GM21515 (cell line): ENCODE measurements around the gene CELF5.
"Not testable (repeated sequence)": the region's sequence is repeated elsewhere in the genome, so short reads cannot be mapped to it uniquely, and the experiment has no call there.

Source experiments
- ATAC-seq: cut with Tn5 transposase; IDR thresholded peaks from one replicate; pipeline ENCODE4 v1.9.1; 2021; ENCODE audit not compliant: unreplicated experiment

Gene CELF5

DNA sequence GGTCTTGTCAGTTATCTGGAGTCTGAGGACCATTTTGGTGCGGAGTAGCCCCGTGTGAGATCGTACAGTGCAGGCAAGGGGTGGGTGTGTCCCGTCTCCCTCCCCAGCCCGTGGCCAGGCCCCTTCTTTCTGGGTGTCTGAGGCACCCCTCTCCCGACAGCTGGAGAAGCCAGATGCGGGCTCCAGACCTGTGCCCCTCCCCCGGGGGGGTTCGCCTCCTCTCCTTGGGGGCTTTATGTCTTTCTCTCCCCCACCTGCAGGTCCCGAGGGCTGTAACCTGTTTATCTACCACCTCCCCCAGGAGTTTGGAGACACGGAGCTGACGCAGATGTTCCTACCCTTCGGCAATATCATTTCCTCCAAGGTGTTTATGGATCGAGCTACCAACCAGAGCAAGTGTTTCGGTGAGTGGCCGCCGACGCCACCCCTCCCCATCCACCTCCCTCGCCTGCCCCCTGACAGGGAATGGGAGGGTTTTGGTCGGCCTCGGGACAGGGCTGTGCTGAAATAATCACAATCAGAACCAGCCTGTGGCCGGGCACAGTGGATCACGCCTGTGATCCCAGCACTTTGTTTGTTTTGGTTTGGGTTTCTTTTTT lies 65.6 kb downstream of the CELF5 start:
- no peak for ATAC-seq

DNA sequence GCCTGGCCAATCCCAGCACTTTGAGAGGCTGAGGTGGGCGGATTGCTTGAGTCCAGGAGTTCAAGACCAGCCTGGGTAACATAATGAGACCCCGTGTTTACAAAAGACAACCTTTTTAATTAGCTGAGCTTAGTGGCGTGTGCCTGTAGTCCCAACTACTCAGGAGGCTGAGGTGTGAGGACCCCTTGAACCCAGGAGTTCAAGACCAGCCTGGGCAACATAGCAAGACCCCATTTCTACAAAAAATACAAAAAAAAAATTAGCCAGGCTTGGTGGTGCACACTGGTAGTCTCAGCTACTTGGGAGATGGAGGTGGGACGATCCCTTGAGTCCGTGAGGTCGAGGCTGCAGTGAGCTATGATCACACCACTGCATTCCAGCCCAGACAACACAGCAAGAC lies 66.4 kb downstream of the CELF5 start:
- ATAC-seq = not testable (repeated sequence)

DNA sequence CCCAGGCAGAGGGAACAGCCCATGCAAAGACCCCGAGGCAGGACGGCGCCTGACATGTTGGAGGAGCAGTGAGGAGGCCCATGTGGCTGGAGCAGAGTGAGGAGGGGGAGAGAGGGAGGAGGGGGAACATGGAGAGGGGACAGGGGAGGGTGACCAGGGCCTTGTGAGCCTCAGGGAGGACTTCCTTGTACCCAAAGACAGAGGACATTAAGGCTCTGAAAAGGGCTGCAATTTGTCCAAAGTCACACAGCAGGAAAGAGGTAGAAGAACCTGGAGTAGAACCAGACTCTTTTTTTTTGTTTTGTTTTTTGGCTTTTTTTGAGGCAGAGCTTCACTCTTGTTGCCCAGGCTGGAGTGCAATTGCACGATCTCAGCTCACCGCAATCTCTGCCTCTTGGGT lies 67.2 kb downstream of the CELF5 start:
- no peak for ATAC-seq

DNA sequence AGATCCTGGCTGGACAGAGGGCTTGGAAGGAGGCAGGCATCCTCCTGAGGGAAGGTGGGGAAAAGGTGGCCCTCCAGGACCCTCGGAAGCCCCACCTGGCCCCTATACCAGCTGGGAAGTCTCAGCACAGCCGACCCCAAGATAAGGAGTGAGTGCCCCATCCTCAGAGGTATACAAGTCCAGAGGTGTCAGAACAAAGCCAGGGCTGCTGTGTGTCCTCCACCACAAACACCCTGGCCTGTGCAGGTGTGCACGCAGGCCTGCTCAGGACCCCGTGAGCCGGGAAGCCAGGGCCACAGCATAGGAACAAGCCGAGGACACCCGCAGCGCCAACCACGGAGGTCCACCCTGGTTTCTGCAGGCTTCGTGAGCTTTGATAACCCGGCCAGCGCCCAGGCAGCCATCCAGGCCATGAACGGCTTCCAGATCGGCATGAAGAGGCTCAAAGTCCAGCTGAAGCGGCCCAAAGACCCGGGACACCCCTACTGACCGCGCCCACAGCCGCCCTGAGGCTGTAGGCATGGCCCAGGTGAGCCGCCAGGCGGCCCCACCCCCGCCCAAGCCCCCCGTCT lies 68.6 kb downstream of the CELF5 start:
- ATAC-seq = no peak

DNA sequence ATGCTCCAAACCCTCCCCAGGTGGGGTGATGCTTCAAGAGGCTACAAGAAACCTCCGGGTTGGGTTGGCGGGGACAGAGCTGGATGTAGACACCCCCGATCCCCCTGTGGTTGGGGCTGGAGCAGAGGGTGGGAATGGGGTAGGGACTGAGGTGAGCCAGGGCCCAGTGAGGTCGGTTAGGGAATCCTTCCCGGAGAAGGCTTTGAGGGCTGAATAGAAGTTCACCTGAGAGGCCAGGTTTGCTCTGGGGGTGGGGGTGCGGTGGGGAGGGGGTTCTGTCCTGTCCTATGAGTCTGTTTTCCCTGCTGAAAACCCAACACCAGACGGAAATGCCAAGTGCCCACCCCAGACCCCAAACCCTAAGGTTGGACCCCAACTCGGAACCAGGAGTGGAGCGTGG lies 69.1 kb downstream of the CELF5 start:
- no peak for ATAC-seq

DNA sequence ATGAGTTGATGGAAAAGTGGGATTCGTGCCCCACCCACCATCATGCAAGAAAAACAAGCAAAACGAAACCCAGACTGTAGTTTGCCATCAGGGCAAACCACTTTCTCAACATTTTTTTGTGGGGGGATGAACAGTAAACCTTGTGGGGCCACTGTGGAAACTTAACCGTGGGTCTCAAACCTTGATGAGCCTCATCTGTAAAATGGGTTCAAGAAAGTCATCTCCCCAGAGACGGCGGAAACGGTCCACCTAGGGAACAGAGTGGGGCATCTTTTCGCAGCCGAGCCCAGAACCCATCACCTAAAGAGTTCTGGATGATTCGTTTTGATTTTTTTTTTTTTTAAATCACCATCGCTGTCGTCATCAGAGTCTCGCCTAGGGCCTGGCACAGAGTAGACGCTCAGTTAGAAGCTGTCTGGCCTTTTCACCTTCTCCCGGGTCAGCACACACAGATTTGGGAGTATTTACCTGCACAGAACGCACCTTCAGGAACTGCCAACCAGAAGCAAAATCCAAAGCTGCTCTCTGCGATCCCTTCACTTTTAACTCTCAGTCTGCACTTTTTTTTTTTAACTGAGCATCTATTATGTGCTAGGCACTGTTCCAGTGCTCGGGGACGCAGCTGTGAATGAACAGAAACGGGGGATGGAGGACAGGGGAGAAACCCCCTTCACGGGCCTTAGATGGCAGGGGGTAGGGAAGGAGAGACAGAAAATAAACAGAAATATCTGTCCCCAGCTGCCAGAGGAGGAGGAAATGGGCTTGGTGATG lies 69.8 kb downstream of the CELF5 start:
- no peak for ATAC-seq

DNA sequence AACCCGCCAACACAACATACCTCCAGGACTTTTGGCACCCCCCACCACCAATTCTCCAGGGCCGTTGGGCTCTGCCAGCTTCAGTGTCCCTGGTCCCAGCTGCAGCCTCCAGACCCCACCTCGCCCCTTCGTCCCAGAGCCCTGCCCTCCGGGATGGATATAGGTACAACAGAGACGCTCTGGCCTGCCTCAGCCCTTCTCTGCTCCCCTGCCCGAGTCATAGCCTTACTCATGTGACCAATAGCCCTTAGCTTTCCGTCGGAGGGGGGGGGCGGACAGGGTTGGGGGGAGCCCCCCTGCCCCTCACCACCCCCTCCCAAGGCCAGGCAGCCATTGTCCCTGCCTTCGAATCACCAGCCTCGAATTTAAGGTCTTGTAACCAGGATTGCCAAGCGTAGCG lies 71.1 kb downstream of the CELF5 start:
- ATAC-seq = no peak

DNA sequence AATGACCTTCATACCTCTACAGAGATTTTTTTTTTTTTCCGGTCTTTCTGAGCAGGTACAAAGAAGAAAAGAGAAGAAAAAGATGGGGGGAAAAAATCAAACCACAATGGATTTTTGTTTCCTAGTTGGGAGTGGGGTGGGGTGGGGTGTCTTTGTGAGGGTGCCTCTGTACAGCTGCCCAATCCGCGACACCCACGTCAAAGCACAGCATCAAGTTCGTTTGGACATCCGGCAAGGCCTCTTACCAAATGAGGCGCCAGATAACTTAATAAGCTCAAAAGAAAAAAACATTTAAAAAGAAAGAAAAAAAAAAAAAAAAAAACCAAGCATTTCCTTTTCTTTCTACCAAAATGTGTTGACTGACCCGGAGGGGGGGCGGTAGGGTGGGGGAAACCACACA lies 71.6 kb downstream of the CELF5 start:
- no peak for ATAC-seq

DNA sequence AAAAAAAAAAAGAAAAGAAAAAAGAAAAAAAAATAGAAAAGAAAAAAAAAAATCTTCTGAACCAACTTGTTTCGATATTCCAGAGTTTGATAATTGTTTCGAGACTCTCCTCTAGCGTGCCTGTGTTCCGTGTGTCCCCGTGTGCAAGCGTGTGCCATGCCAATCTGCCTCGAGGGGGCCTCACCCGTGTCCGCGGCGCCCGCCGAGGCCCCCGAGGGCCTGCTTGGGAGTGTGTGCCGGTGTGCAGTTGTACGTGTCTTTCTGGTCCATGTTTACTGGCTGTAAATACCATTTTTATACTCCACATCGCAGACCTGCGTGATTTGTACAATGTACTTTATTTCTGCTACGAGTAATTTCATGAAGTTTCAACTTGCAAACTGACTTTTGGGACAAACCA lies 72.0 kb downstream of the CELF5 start:
- no peak for ATAC-seq

DNA sequence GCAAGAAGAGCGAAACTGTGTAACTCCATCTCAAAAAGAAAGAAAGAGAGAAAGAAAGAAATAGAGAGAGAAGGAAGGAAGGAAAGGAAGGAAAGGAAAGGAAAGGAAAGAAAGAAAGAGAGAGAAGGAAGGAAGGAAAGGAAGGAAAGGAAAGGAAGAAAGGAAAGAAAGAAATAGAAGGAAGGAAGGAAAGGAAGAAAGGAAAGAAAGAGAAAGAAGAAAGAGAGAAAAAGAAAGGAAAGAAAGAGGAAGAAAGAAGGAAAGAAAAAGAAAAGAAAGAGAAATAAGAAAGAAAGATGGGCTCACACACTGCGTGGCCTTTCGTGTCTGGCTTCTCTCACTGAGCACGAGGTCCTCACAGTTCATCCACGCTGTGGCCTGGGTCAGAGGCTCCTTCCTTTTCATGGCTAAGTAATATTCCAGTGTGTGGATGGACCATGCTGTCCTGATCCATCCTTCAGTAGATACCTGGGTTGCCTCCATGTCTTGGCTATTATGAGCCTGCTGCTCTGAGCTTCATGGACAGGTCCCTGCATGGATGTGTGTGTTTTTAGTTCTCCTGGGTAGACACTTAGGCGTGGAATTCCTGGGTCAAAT lies 74.5 kb downstream of the CELF5 start:
- no peak for ATAC-seq

DNA sequence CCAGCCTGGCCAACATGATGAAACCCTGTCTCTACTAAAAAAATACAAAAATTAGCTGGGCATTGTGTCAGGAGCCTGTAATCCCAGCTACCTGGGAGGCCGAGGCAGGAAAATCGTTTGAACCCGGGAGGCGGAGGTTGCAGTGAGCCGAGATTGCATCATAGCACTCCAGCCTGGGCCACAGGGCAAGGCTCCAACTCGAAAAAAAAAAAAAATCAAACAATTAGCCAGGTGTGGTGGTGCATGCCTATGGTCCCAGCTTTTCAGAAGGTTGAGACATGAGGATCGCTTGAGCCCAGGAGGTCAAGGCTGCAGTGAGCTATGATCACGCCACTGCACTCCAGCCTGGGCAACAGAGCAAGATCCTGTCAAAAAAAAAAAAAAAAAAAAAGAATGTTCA lies 76.1 kb downstream of the CELF5 start:
- not testable (repeated sequence) for ATAC-seq

DNA sequence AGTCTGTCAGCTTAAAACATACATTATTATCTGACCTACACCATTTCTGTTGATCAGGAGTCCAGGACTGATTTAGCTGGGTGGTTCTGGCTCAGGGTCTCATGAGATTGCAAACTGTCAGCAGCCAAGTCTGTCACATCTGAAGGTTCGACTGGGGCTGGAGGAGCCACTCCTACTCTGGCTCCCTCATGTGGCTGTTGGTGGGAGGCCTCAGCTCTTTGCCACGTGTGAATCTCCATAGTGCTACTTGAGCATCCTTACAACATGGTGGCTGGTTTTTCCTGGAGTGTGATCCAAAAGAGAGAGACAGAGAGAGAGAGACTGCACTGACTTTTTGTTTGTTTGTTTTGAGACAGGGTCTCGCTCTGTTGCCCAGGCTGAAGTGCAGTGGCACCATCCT lies 78.3 kb downstream of the CELF5 start:
- no peak for ATAC-seq

DNA sequence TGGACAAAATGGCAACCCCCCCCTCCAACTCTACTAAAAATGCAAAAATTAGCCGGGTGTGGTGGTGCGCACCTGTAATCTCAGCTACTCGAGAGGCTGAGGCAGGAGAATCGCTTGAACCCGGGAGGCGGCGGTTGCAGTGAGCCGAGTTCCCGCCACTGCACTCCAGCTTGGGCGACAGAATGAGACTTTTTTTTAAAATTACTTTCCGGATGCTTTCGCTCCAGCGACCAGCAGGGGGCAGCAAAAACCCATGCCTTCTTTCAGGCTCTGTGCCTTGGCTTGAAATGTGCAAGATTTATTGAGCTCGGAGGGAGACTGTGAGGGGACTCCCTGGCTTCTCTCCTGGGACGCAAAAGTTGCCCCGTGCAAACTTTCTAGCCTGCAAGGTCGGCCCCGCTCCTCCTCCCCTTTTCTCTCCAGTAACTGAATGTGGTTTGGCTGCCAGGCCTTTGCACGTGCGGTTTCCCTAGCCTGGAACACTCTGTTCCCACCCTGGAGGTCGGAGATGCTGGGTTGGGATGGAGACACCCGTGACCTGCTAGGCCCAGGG lies 80.5 kb downstream of the CELF5 start:
- no peak for ATAC-seq

DNA sequence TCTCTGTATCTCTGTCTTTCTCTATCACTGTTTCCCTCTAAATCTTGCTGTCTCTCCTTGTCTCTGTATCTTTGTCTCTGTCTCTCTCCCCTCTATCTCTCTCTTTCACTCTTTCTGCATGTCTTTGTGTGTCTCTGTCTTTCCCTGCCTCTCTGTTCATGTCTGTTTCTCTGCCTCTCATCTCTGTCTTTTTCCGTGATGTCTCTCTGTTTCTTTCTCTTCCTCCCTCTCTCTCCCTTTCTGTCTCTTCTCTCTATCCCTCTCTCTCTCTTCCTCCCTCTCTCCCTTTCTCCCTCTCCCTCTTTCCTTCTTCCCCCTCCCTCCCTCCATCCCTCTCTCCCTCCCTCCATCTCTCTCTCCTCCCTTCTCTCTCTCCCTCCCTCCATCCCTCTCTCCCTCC lies 85.3 kb downstream of the CELF5 start:
- no peak for ATAC-seq

DNA sequence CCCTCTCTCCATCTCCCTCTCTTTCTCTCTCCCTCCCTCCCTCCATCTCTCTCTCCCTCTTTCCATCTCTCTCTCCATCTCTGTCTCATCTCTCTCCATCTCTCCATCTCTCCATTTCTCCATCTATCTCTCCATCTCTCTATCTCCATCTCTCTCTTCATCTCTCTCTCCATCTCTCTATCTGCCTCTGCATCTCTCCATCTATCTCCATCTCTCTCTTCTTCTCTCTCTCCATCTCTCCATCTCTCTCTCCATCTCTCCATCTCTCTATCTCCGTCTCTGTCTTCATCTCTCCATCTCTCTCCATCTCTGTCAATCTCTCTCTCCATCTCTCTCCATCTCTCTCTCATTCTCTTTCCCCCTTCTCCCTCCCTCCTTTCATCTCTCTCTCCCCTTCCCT lies 85.8 kb downstream of the CELF5 start:
- ATAC-seq = no peak

DNA sequence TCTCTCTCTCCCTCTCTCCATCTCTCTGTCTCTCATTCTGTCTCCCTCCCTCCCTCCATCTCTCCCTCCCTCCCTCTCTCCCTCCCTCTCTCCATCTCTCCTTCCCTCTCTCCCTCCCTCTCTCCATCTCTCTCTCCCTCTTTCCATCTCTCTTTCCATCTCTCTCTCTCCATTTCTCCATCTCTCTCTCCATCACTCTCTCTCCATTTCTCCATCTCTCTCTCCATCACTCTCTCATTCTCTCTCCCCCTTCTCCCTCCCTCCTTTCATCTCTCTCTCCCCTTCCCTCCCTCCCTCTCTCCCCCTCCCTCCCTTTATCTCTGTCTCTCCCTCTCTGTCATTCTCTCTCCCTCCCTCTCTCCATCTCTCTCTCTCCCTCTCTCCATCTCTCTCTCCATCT lies 86.2 kb downstream of the CELF5 start:
- ATAC-seq = no peak

DNA sequence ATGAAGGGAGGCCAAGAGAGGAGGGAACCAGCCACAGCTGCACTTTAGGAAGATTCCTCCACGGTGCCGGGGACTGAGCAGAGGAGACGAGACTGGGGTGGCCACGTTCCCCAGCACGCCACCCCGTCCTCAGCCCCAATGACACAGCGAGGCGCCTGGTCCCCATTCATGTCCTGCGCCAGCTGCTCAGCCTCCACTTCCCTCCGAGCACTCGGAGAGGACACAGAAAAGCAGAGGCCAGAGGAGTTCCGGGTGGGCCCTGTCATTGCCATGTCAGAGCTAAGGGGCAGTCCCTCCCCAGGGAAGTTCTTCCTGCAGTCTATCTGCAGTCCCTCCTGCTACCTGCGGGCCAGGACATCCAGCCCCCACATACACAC lies 88.7 kb downstream of the CELF5 start:
- no peak for ATAC-seq

DNA sequence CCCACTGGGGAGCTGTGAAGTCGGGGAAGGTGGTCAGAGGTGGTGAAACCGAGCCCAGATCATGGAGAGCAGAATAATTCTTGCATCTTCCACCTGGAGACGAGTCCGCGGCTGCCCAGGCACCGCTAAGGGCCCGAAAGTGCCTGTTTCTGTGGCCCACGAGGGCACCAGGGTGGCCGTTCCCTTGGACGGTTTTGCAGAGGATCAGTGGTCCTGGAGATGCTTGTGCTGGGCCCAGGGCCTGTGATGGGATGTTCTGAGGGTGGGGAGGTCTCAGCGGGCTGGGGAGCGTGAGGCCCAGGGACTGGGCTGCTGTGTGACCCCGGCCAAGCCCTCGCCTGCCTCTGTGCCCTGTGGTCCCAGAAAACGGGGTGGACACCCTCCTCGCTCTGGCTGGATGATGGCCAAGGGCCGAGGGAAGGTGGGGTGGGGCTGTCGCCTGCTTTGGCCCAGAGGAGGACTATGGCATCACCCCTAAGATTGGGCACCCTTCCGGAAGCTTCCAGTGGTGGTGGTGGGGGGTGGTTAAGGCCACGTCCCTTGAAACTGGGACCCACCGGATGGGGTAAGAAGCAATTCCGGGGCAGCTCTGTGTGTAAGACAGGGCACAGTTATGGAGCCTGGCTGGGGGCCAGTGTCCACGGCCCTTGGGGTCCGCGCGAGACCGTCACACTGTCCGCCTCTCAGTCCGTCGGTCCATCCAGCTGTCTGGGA lies 90.7 kb downstream of the CELF5 start:
- no peak for ATAC-seq

DNA sequence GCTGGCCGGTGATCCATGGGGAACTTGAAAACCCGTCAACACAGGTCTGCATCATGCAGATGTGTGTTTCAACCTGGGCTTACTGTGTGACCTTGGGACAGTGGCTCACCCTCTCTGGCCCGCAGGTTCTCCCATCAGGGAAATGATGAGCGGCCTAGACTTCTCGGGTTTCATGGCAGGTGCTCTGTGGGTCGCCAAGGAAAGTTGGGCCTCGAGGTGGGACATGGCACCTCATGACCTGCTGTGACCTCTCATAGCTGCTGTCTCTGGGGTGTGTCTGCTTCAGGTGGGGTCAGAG lies 91.2 kb downstream of the CELF5 start:
- no peak for ATAC-seq

DNA sequence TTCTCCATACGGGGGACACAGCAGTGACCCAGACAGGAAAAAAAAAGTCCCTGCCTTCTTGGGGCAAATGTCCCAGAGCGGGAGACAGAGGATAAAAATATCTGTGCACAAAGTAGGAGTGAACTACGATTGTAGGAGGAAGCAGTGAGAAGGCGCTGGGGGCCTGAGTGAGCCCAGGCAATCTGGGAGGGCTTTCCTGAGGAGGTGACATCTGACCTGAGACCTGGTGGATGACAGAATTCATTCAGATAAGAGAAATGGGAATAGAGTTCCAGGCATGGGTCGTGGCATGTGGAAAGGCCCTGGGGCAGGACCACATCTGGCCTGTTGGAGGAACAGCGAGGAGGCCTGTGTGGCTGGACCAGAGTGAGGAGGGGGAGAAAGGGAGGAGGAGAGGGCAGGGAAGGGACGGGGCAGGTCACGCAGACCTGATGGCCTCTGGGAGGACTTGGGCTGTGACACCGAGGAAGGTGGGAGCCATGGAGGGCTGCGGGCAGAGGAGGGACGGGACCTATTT lies 91.7 kb downstream of the CELF5 start:
- ATAC-seq = no peak

DNA sequence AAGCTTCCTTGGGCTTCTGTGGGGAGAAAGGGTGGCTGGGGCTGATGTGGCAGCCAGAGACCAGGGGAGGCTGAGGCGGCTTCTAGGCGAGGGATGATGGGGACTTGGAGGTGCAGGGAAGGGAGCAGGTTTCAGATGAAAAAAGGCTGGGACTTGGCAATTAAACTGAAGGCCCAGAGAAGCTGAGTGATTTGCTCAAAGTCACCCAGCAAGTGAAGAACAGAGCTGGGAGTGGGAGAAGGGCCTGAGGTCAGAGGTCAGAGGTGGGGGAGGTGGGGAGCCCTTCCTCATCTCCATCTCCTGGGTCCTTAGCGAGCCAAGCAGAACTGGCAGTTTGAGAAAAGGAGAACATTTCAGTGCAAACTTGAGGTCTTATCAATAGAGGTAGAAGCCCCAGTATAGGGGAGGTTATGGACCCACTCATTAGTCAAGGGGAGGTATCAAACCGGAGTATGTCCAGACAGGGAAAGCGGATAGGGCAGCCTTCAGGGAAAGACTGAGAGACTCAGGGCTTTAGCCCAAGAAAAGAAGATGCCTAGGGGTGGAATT lies 92.3 kb downstream of the CELF5 start:
- no peak for ATAC-seq
